ENCODE results near the gene TARBP1. TPM values are rescaled to one million over a fixed set of nuclear protein-coding genes. Genes with fewer than 3 reads are reported as not detected.
"Not testable (repeated sequence)": the region's sequence is repeated elsewhere in the genome, so short reads cannot be mapped to it uniquely, and the experiment has no call there.

Gene TARBP1
- total RNA-seq, 2 donors from 2014 or later = 5.5 to 11.3 TPM

GRCh38 chr1:234521836-234522235 is 42.9 kb upstream of the TARBP1 start:
- no peak for DNase-seq (ENCODE audit: low spot score)
- no peaks in the 10 kb centered on the region for H3K27me3 ChIP-seq
- no peak for TF ChIP-seq CTCF (IDR thresholded peaks at IDR 0.05)
- H3K36me3 ChIP-seq = no peaks in the 10 kb centered on the region
- H3K4me3 ChIP-seq = no peak overlapping the region
- peaks cover 0 to 58% of the 10 kb centered on the region in 2 donors for H3K4me1 ChIP-seq
- H3K9me3 ChIP-seq = no peaks in the 10 kb centered on the region
- peak overlapping the region; percentile 88 to 96 for H3K27ac ChIP-seq

GRCh38 chr1:234520908-234521817 is 42.2 kb upstream of the TARBP1 start:
- H3K27ac ChIP-seq = peak overlapping the region; percentile 88 to 96
- H3K36me3 ChIP-seq = no peaks in the 10 kb centered on the region
- no peaks in the 10 kb centered on the region for H3K27me3 ChIP-seq
- H3K9me3 ChIP-seq = no peaks in the 10 kb centered on the region
- no peak overlapping the region for H3K4me3 ChIP-seq
- DNase-seq (ENCODE audit: low spot score) = no peak
- peaks cover 0 to 58% of the 10 kb centered on the region in 2 donors for H3K4me1 ChIP-seq
- TF ChIP-seq CTCF (IDR thresholded peaks at IDR 0.05) = no peak

- Histone ChIP-seq H3K27me3 (no peaks in the 10 kb centered on the region), H3K4me1 (peaks cover 0 to 60% of the 10 kb centered on the region in 2 donors), H3K36me3 (no peaks in the 10 kb centered on the region), H3K27ac (peak overlapping the region; percentile 49 to 65), H3K4me3 (no peak overlapping the region), H3K9me3 (no peaks in the 10 kb centered on the region)
- TF ChIP-seq CTCF (IDR thresholded peaks at IDR 0.05) = no peak
- no peak for DNase-seq (ENCODE audit: low spot score)
These were observed 40.5 kb upstream of the TARBP1 start for GRCh38 chr1:234519506-234519905.

- TF ChIP-seq CTCF (IDR thresholded peaks at IDR 0.05) = no peak
- H3K4me1 ChIP-seq = peaks cover 0 to 54% of the 10 kb centered on the region in 2 donors
- H3K36me3 ChIP-seq = no peaks in the 10 kb centered on the region
- no peaks in the 10 kb centered on the region for H3K27me3 ChIP-seq
- peak overlapping the region; percentile 49 to 65 for H3K27ac ChIP-seq
- no peak for DNase-seq (ENCODE audit: low spot score)
- H3K9me3 ChIP-seq = no peaks in the 10 kb centered on the region
- H3K4me3 ChIP-seq = no peak overlapping the region
These were observed 39.9 kb upstream of the TARBP1 start for GRCh38 chr1:234518876-234519275.

GRCh38 chr1:234518086-234518485 is 39.1 kb upstream of the TARBP1 start:
- H3K36me3 ChIP-seq; H3K27me3 ChIP-seq; DNase-seq (ENCODE audit: low spot score); H3K4me3 ChIP-seq; H3K9me3 ChIP-seq: not testable (repeated sequence)
- H3K27ac ChIP-seq = peak overlapping the region; percentile 49 to 65
- H3K4me1 ChIP-seq = peaks cover 0 to 48% of the 10 kb centered on the region in 2 donors

GRCh38 chr1:234517110-234517802 is 38.3 kb upstream of the TARBP1 start:
- TF ChIP-seq CTCF (IDR thresholded peaks at IDR 0.05) = no peak
- H3K27ac ChIP-seq = peak overlapping the region; percentile 46 to 65
- peaks cover 0 to 40% of the 10 kb centered on the region in 2 donors for H3K4me1 ChIP-seq

More at GRCh38 chr1:234517110-234517802, 38.3 kb upstream of the TARBP1 start:
- Histone ChIP-seq H3K4me3 (no peak overlapping the region), H3K9me3 (no peaks in the 10 kb centered on the region), H3K36me3 (no peaks in the 10 kb centered on the region), H3K27me3 (no peaks in the 10 kb centered on the region)
- DNase-seq (ENCODE audit: low spot score) = no peak

Data from right atrium auricular region (tissue), 2 donors.